ENCODE measurements around the gene TRERF1. TPM values are rescaled to one million over a fixed set of nuclear protein-coding genes. Genes with fewer than 3 reads are reported as not detected.
A peak's percentile ranks its signal among the peaks of the same experiment; 100 is the strongest.

TRERF1 gene
- total RNA-seq, 1 donor from 2014 or later = 13.2 TPM

DNA sequence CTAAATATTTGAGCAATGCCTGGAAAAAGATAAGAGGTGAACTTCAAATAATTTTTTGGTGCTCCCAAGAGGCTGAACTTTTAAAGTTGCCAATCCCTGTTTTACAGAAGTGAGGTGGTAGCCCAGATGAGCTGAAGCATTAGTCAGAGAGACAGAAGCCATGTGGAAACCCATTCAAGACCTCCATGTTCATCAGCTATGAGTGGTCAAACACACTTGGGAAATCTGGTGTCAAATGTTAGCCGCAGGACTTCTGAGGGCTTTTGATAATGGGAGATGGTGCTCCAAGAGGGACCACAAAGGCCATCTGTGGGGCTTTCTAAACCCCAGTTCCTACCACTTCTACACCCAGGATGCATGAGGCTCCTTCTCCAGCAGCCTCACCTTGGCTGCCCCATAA, 156.5 kb downstream of the TRERF1 start:
- TF ChIP-seq CTCF (conservative IDR thresholded peaks at IDR 0.05) = no peak
- peaks cover 11% of the 10 kb centered on the region for H3K36me3 Mint-ChIP-seq
- H3K4me1 Mint-ChIP-seq (ENCODE audit: unreplicated experiment) = peaks cover 7% of the 10 kb centered on the region
- H3K27me3 Mint-ChIP-seq = no peaks in the 10 kb centered on the region
- no peak for DNase-seq (ENCODE audit: extremely low spot score, unreplicated experiment)
- H3K9me3 Mint-ChIP-seq = no peaks in the 10 kb centered on the region
- H3K4me3 Mint-ChIP-seq = no peak overlapping the region
- H3K27ac Mint-ChIP-seq = no peak overlapping the region

- peak overlapping the region; percentile 31 for H3K4me3 Mint-ChIP-seq
- peak overlapping the region; percentile 64 for H3K27ac Mint-ChIP-seq
- no peaks in the 10 kb centered on the region for H3K27me3 Mint-ChIP-seq
- DNase-seq (ENCODE audit: extremely low spot score, unreplicated experiment) = no peak
- no peaks in the 10 kb centered on the region for H3K9me3 Mint-ChIP-seq
- TF ChIP-seq CTCF (conservative IDR thresholded peaks at IDR 0.05) = no peak
- peaks cover 7% of the 10 kb centered on the region for H3K4me1 Mint-ChIP-seq (ENCODE audit: unreplicated experiment)
- peaks cover 10% of the 10 kb centered on the region for H3K36me3 Mint-ChIP-seq
These were observed 157.0 kb downstream of the TRERF1 start for GRCh38 chr6:42294759-42295158.

DNA sequence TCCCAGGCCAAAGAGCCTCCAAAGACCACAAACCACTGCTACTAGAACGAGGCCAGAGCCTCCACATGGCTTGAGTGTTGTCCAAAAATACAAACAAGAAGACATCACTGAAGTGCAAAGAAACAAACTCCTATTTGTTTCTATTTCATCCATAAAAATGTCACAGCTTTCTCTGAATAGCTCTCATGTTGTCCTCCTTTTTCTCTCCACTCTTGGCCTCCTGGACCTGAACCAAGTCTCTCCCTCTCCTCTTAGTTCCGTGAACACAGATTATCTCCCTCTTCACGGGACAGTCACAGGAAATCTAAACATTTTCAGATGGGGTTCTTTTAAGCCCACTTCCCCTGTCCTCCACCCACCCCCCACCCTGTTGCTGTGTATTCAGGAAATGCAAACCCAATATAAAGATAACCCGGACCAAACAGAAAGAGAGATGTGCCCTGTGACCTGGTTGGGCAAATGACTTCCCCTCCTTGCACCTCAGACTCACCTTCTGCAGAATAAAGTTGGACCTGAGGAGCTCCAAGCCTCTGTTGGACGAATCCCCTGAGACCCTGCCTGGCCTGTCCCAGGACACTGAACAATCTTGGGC, 158.2 kb downstream of the TRERF1 start:
- H3K27ac Mint-ChIP-seq = no peak overlapping the region

DNA sequence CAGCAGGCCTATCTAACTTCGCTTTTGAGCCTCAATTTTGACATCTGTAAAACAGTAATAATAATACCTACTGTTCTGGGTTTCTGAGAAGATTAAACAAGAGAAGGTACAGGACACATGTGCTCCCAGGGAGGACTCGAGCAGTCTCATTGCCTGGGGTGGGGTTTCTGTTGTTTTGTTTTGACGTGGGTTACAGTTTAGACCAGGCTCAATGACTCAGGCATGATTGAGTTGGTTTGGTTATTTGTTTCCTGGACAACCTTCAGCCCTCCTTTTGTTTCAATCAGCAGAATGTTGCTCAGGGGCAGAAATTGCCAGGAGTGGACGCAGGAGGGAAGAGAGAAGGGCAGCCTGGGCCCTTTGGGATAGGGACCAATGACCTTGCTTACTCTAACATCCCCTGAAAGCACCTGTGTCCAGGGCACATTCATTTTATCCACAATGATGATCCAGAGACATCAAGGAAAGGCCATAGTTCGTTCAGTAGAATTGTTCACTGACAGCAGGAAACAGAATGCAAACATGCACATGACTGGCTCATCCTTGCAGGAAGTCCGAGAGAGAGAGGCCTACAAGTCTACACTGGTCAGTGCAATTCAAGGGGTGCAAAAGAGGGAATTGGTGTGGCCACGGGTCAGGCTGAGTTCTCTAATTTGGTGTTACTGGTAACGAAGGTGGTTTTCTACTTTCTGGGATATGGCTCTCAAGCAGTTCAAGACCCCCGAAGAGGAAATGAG, 159.6 kb downstream of the TRERF1 start:
- no peak for DNase-seq (ENCODE audit: extremely low spot score, unreplicated experiment)
- no peaks in the 10 kb centered on the region for H3K9me3 Mint-ChIP-seq
- peaks cover 7% of the 10 kb centered on the region for H3K4me1 Mint-ChIP-seq (ENCODE audit: unreplicated experiment)
- no peaks in the 10 kb centered on the region for H3K27me3 Mint-ChIP-seq
- peak overlapping the region; percentile 82 for H3K27ac Mint-ChIP-seq
- no peak for TF ChIP-seq CTCF (conservative IDR thresholded peaks at IDR 0.05)
- peaks cover 17% of the 10 kb centered on the region for H3K36me3 Mint-ChIP-seq
- H3K4me3 Mint-ChIP-seq = no peak overlapping the region

More for the DNA sequence above, 158.2 kb downstream of the TRERF1 start:
- Mint-ChIP-seq H3K4me3 (no peak overlapping the region), H3K27me3 (no peaks in the 10 kb centered on the region), H3K36me3 (peaks cover 10% of the 10 kb centered on the region), H3K9me3 (no peaks in the 10 kb centered on the region), H3K4me1 (ENCODE audit: unreplicated experiment) (peaks cover 7% of the 10 kb centered on the region)
- TF ChIP-seq CTCF (conservative IDR thresholded peaks at IDR 0.05) = no peak
- DNase-seq (ENCODE audit: extremely low spot score, unreplicated experiment) = no peak

GRCh38 chr6:42287756-42288155, 164.0 kb downstream of the TRERF1 start:
- TF ChIP-seq CTCF (conservative IDR thresholded peaks at IDR 0.05) = no peak
- H3K9me3 Mint-ChIP-seq = no peaks in the 10 kb centered on the region
- DNase-seq (ENCODE audit: extremely low spot score, unreplicated experiment) = no peak
- peaks cover 3% of the 10 kb centered on the region for H3K4me1 Mint-ChIP-seq (ENCODE audit: unreplicated experiment)
- peaks cover 17% of the 10 kb centered on the region for H3K36me3 Mint-ChIP-seq
- no peak overlapping the region for H3K4me3 Mint-ChIP-seq
- H3K27me3 Mint-ChIP-seq = no peaks in the 10 kb centered on the region
- no peak overlapping the region for H3K27ac Mint-ChIP-seq
